Psoas muscle (tissue), 8 donors: Measurements from ENCODE around the gene NUCB2. TPM values are rescaled to one million over a fixed set of nuclear protein-coding genes. Genes with fewer than 3 reads are reported as not detected.

Experiments
- ATAC-seq, 4 donors: fragments of 200-7000 bp; cut with Tn5 transposase; one replicate each; pipeline ENCODE4 v1.9.1; 2020; ENCODE audit warnings: moderate library complexity in 3 of 4, mild to moderate bottlenecking in 2 of 4
- DNase-seq, 2 donors: peaks; one replicate each; pipeline ENCODE4 v3.0.0-alpha.2; 2020
- H3K27ac ChIP-seq: fragments of 200-600 bp; one replicate; pipeline ENCODE4 v1.8.0; 2022
- H3K27me3 ChIP-seq, 3 donors: fragments of 200-600 bp in 1 of 3; one replicate each; pipeline versions ENCODE4 v1.6.1 to v1.8.0; 2013 to 2022; ENCODE audit warnings: low read length in 2 of 3, mild to moderate bottlenecking in 2 of 3, moderate library complexity in 1 of 3; ENCODE audit not compliant: insufficient read depth in 3 of 3
- H3K36me3 ChIP-seq, 2 donors: fragments of 200-600 bp in 1 of 2; one replicate each; pipeline versions ENCODE4 v1.6.1 to v1.8.0; 2013 to 2022; ENCODE audit warnings: low read depth in 1 of 2, mild to moderate bottlenecking in 1 of 2, moderate library complexity in 1 of 2; ENCODE audit not compliant: insufficient read depth in 1 of 2
- H3K4me1 ChIP-seq: fragments of 200-600 bp; one replicate; pipeline ENCODE4 v1.8.0; 2022
- H3K4me3 ChIP-seq: fragments of 200-600 bp; one replicate; pipeline ENCODE4 v1.8.0; 2022; ENCODE audit warnings: mild to moderate bottlenecking
- H3K9me3 ChIP-seq: fragments of 200-600 bp; one replicate; pipeline ENCODE4 v1.8.0; 2022
- CTCF ChIP-seq: fragments of 200-600 bp; IDR thresholded peaks from one replicate; pipeline ENCODE4 v1.8.0; 2022; ENCODE audit warnings: antibody characterized with exemption
- WGBS, 3 donors: extraction: QIAGEN DNeasy Blood & Tissue Kit; methylation state at CpG; one replicate each; pipeline versions ENCODE4 v1.1.6 to v1.1.7; 2013; 5-methylcytosine and 5-hydroxymethylcytosine counted together
- intact Hi-C, 2 donors: fragments of 100-400 bp; cut with DNase I; formaldehyde crosslinking; loops; one replicate each; pipeline versions ENCODE4 v1.11.0 to v1.14.2; 2022
- polyA plus RNA-seq, 3 donors: library from polyadenylated mRNA; stranded (reverse); fragments of 200-250 nt; gene quantifications; one replicate each; pipeline ENCODE4 v1.2.3, GENCODE V29; 2013
- total RNA-seq, 4 donors: library from RNA; stranded (reverse); fragmentation: NEBNext Ultra II Directional in 2 of 4; extraction: Animal tissue kit (Norgen Biotek cat#: 25700) in 2 of 4; gene quantifications; one replicate each; pipeline versions ENCODE4 v1.2.1 to v1.2.4, GENCODE V29; 2021 to 2023
- donor health status: healthy with polysubstance abuse.
- donor health status: DM: no; HTN: no; CAD: no; lungs with moderate emphysema.
- donor health status: Bipolar disorder and iron deficiency.
- donor health status: healthy.
- donor health status: DM: yes; HTN: yes; CAD: no.
- donor health status: DM: no; HTN: no; CAD: no.
- donor health status: DM: no; HTN: no; CAD: no.
- donor health status: DM: yes; HTN: yes; CAD: no.

The NUCB2 gene
- total and polyA plus RNA-seq, 7 donors: 20.4 to 42.3 (median 31.3) TPM

GRCh38 chr11:17379383-17380180, 103.0 kb downstream of the NUCB2 start:
- no peaks in the 10 kb centered on the region for H3K9me3 ChIP-seq
- intact Hi-C loops: loop anchor here in 1 of 2 donors (5.0 kb wide), 1 partner anchor 93 kb away; no protein-coding TSS in a partner anchor
- H3K27me3 ChIP-seq: no peaks in the 10 kb centered on the region
- 66 to 76% (median 72%) methylated on average over 7 of the region's 7 CpGs for WGBS, 3 donors
- ATAC-seq (no peak), DNase-seq (no peak)
- peaks cover 0 to 8% of the 10 kb centered on the region in 2 donors for H3K36me3 ChIP-seq
- no peak overlapping the region for H3K27ac ChIP-seq
- peaks cover 56% of the 10 kb centered on the region for H3K4me1 ChIP-seq
- no peak for TF ChIP-seq CTCF
- H3K4me3 ChIP-seq: no peak overlapping the region

- ATAC-seq (peak; percentile 31 to 56 (median 42)), DNase-seq (no peak)
- WGBS, 3 donors: 41 to 57% (median 41%) methylated on average over 4 of the region's 4 CpGs
- H3K27ac ChIP-seq: peak overlapping the region; percentile 96
- peaks cover 48% of the 10 kb centered on the region for H3K4me1 ChIP-seq
- no peaks in the 10 kb centered on the region for H3K27me3 ChIP-seq
- H3K9me3 ChIP-seq: no peaks in the 10 kb centered on the region
- H3K36me3 ChIP-seq: peaks cover 0 to 8% of the 10 kb centered on the region in 2 donors
- intact Hi-C loops: loop anchor here in 1 of 2 donors (5.0 kb wide), 1 partner anchor 91 kb away; no protein-coding TSS in a partner anchor
- H3K4me3 ChIP-seq: no peak overlapping the region
- no peak for TF ChIP-seq CTCF
Observed at GRCh38 chr11:17381156-17381555, 104.6 kb downstream of the NUCB2 start.

Other genes starting within 250 kb of the NUCB2 start
- gene RPS13, start 199.1 kb upstream of the NUCB2 start, total RNA-seq: 1,000 to 10,000 TPM in 2 of 4 donors, 100 to 1,000 TPM in 2; 717 to 1,079 (median 1,007) TPM
- gene RPS13, start 199.1 kb upstream of the NUCB2 start, polyA plus RNA-seq: 1,000 to 10,000 TPM; 1,994 to 2,310 (median 2,088) TPM
- 10 to 100 TPM; 14.0 to 16.6 (median 16.4) TPM for gene PIK3C2A, start 68.8 kb upstream of the NUCB2 start, total RNA-seq
- 1 to 10 TPM; 3.1 to 6.2 (median 3.8) TPM for gene PIK3C2A, start 68.8 kb upstream of the NUCB2 start, polyA plus RNA-seq
- gene NCR3LG1, start 75.1 kb downstream of the NUCB2 start, total RNA-seq: under 1 TPM; 0.09 to 0.71 (median 0.17) TPM
- gene NCR3LG1, start 75.1 kb downstream of the NUCB2 start, polyA plus RNA-seq: under 1 TPM; 0.01 to 0.18 (median 0.14) TPM
- 100 to 1,000 TPM in 2 of 4 donors, 10 to 100 TPM in 2; 88.4 to 173 (median 126) TPM for gene KCNJ11, start 111.9 kb downstream of the NUCB2 start, total RNA-seq
- gene KCNJ11, start 111.9 kb downstream of the NUCB2 start, polyA plus RNA-seq: 10 to 100 TPM; 66.5 to 87.5 (median 86.8) TPM
- 1 to 10 TPM in 3 of 4 donors, under 1 TPM in 1; 0.64 to 3.5 (median 1.3) TPM for gene ABCC8, start 200.1 kb downstream of the NUCB2 start, total RNA-seq
- gene ABCC8, start 200.1 kb downstream of the NUCB2 start, polyA plus RNA-seq: under 1 TPM; 0.26 to 0.75 (median 0.32) TPM